Natural killer cell (primary cell): ENCODE results near the gene MIOX. TPM values are rescaled to one million over a fixed set of nuclear protein-coding genes. Genes with fewer than 3 reads are reported as not detected.
A peak's percentile ranks its signal among the peaks of the same experiment; 100 is the strongest.

Experiments used
- ATAC-seq, 3 donors: fragments of 150-1000 bp in 2 of 3; fragments of 200-7000 bp in 1 of 3; cut with Tn5 transposase; 1 replicate in 1 of 3; 2 replicates in 2 of 3; pipeline ENCODE4 v1.10.0; 2021; ENCODE audit warnings: mild to moderate bottlenecking in 2 of 3, moderate library complexity in 2 of 3
- DNase-seq, 2 donors: peaks; one replicate each; pipeline versions ENCODE4 v3.0.0 to v3.0.0-alpha.2; 2013 to 2021; ENCODE audit warnings: mixed read lengths in 1 of 2
- H3K27ac ChIP-seq: one replicate; pipeline ENCODE4 v1.5.1; 2013; ENCODE audit warnings: mild to moderate bottlenecking, low read length
- H3K27me3 ChIP-seq: one replicate; pipeline ENCODE4 v1.6.1; 2013; ENCODE audit warnings: low read length; ENCODE audit not compliant: control insufficient read depth, insufficient read depth
- H3K36me3 ChIP-seq: one replicate; pipeline ENCODE4 v1.6.1; 2013; ENCODE audit warnings: low read length; ENCODE audit not compliant: control insufficient read depth, insufficient read depth
- H3K4me1 ChIP-seq: one replicate; pipeline ENCODE4 v1.6.1; 2013; ENCODE audit warnings: low read length; ENCODE audit not compliant: control insufficient read depth, insufficient read depth
- H3K4me3 ChIP-seq: one replicate; pipeline ENCODE4 v1.5.1; 2013; ENCODE audit warnings: low read length
- H3K9me3 ChIP-seq: one replicate; pipeline ENCODE4 v1.6.1; 2013; ENCODE audit warnings: low read length; ENCODE audit not compliant: control insufficient read depth, insufficient read depth
- H3K27ac Mint-ChIP-seq, 2 donors: one replicate each; pipeline ENCODE4 v1.8.0; 2022; ENCODE audit warnings: mild to moderate bottlenecking in 2 of 2, mixed read lengths in 2 of 2, moderate library complexity in 1 of 2
- H3K27me3 Mint-ChIP-seq, 2 donors: one replicate each; pipeline ENCODE4 v1.8.0; 2022; ENCODE audit warnings: low read depth in 2 of 2, mixed read lengths in 2 of 2
- H3K36me3 Mint-ChIP-seq: one replicate; pipeline ENCODE4 v1.8.0; 2022; ENCODE audit warnings: mixed read lengths
- H3K4me1 Mint-ChIP-seq, 2 donors: one replicate each; pipeline ENCODE4 v1.8.0; 2022; ENCODE audit warnings: mixed read lengths in 2 of 2
- H3K4me3 Mint-ChIP-seq: one replicate; pipeline ENCODE4 v1.8.0; 2022; ENCODE audit warnings: mild to moderate bottlenecking, moderate library complexity, mixed read lengths
- H3K9me3 Mint-ChIP-seq, 2 donors: one replicate each; pipeline ENCODE4 v1.8.0; 2022; ENCODE audit warnings: mixed read lengths in 2 of 2
- CTCF ChIP-seq: fragments of 200-600 bp; IDR thresholded peaks from one replicate; pipeline ENCODE4 v1.8.0; 2022; ENCODE audit warnings: antibody characterized with exemption
- WGBS: methylation state at CpG from one replicate; pipeline ENCODE4 v1.1.7; 2013; ENCODE audit warnings: missing lambda C conversion rate; ENCODE audit not compliant: insufficient coverage; 5-methylcytosine and 5-hydroxymethylcytosine counted together
- intact Hi-C: fragments of 100-400 bp; cut with micrococcal nuclease; formaldehyde crosslinking; loops from one replicate; pipeline ENCODE4 v1.14.2; 2022
- total RNA-seq, 4 donors: library from RNA; stranded (reverse); fragments of 120-200 nt in 1 of 4; gene quantifications; one replicate each; pipeline versions ENCODE4 v1.2.3 to v1.2.4, GENCODE V29; 2013 to 2022

MIOX gene
- total RNA-seq, 3 donors from 2014 or later (not counting 1 experiment from before 2014, with no cell fraction given) = 0.23 TPM; not detected in 2

DNA sequence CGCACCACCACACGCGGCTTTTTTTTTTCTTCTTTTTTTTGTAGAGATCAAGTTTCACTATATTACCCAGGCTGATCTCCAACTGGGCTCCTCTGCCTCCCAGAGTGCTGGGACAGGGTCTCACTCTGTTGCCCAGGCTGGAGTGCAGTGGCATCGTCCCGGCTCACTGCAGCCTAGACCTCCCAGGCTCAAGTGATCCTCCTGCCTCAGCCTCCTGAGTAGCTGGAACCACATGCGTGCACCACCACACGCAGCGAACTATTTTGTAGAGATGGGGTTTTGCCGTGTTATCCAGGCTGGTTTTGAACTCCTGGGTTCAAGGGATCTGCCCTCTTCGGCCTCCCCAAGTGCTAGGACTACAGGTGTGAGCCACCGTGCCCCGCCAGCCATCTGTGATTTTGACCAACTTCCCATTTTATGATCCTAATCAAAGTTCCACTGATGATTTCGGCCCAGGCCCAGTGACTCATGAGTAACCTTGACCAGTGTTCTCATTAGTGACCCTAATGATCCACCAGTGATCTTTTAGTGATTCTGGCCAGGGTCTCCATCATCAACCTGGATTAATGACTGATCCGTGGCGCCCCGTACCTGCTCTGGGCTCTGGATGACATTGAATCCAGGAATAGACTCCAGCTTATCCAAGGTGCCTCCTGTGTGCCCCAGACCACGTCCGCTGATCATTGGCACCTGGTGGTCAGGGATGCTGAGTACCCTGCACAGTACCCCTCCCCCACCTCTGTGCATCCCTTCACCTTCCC, 41.4 kb downstream of the MIOX start:
- H3K4me3 ChIP-seq = no peak overlapping the region
- peaks cover 6% of the 10 kb centered on the region for H3K36me3 ChIP-seq
- H3K36me3 Mint-ChIP-seq = no peaks in the 10 kb centered on the region
- no peak for DNase-seq
- H3K4me3 Mint-ChIP-seq = peak overlapping the region; percentile 83
- no peaks in the 10 kb centered on the region for H3K9me3 Mint-ChIP-seq
- peaks cover 0 to 11% of the 10 kb centered on the region in 2 donors for H3K27me3 Mint-ChIP-seq
- ATAC-seq = no peak
- H3K4me1 Mint-ChIP-seq = peaks cover 32 to 47% of the 10 kb centered on the region in 2 donors
- no peaks in the 10 kb centered on the region for H3K9me3 ChIP-seq
- peak overlapping the region; percentile 82 for H3K27ac ChIP-seq
- WGBS = 92% methylated on average over 18 of the region's 18 CpGs
- no peak for TF ChIP-seq CTCF
- intact Hi-C loops = loop anchor here (5.0 kb wide), 1 partner anchor 34 kb away; the partner anchor contains the start of gene SYCE3
- peak overlapping the region; percentile 84 to 91 for H3K27ac Mint-ChIP-seq
- H3K27me3 ChIP-seq = no peaks in the 10 kb centered on the region
- peaks cover 69% of the 10 kb centered on the region for H3K4me1 ChIP-seq

GRCh38 chr22:50528682-50529415, 42.2 kb downstream of the MIOX start:
- H3K36me3 Mint-ChIP-seq = no peaks in the 10 kb centered on the region
- H3K4me3 ChIP-seq = peak overlapping the region; percentile 51
- peaks cover 69% of the 10 kb centered on the region for H3K4me1 ChIP-seq
- intact Hi-C loops = loop anchor here (5.0 kb wide), 1 partner anchor 33 kb away; the partner anchor contains the start of gene SYCE3
- peak overlapping the region; percentile 82 for H3K27ac ChIP-seq
- WGBS = 75% methylated on average over 15 of the region's 15 CpGs
- DNase-seq = no peak
- no peaks in the 10 kb centered on the region for H3K27me3 ChIP-seq
- peak overlapping the region; percentile 84 to 91 for H3K27ac Mint-ChIP-seq
- H3K9me3 ChIP-seq = no peaks in the 10 kb centered on the region
- no peaks in the 10 kb centered on the region for H3K36me3 ChIP-seq
- no peaks in the 10 kb centered on the region for H3K9me3 Mint-ChIP-seq
- ATAC-seq = no peak
- no peak for TF ChIP-seq CTCF
- peak overlapping the region; percentile 83 for H3K4me3 Mint-ChIP-seq
- peaks cover 0 to 13% of the 10 kb centered on the region in 2 donors for H3K27me3 Mint-ChIP-seq
- peaks cover 34 to 50% of the 10 kb centered on the region in 2 donors for H3K4me1 Mint-ChIP-seq

DNA sequence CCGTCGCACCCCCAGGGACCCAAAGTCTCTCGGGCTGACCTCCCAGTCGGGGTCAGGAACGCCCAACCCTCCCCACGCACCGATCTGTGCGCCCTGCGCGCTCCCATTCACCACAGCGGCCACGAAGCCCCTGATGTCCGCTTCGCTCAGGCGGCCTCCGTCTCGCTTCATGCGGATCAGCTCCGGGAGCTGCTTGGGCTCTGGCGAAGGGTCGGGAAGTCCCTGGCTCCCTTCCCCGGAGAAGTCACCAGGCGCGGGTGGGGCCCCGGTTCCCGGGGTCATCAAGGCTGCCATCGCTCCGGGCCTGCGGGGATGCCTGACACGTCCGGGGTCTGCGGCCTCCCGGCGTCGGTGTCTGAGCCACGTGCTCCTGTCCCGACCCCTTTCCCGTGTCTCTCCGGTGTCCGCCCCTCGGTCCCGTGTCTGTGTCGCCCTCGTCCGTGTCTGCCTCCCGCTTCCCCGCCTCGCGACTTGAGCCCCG, 42.8 kb downstream of the MIOX start:
- no peak for ATAC-seq
- peak in 1 of 2 donors; percentile 50 for DNase-seq
- 29% methylated on average over 50 of the region's 50 CpGs for WGBS
- Mint-ChIP-seq H3K9me3 (no peaks in the 10 kb centered on the region), H3K27me3 (peaks cover 0 to 13% of the 10 kb centered on the region in 2 donors), H3K4me3 (no peak overlapping the region), H3K4me1 (peaks cover 31 to 47% of the 10 kb centered on the region in 2 donors), H3K27ac (peak overlapping the region in 1 of 2 donors; percentile 96), H3K36me3 (no peaks in the 10 kb centered on the region)
- intact Hi-C loops = loop anchor here (5.0 kb wide), 1 partner anchor 33 kb away; the partner anchor contains the start of gene SYCE3
- Histone ChIP-seq H3K27me3 (no peaks in the 10 kb centered on the region), H3K27ac (peak overlapping the region; percentile 82), H3K36me3 (no peaks in the 10 kb centered on the region), H3K4me1 (peaks cover 68% of the 10 kb centered on the region), H3K9me3 (no peaks in the 10 kb centered on the region), H3K4me3 (peak overlapping the region; percentile 51)
- no peak for TF ChIP-seq CTCF
